Activated CD4-positive, alpha-beta T cell treated with anti-CD3 and anti-CD28 coated beads, Interleukin-2, amount 10 ng/mL, durations not matched to agents 24 days and 14 days (primary cell): ENCODE data around the gene GOLGA1. TPM values are rescaled to one million over a fixed set of nuclear protein-coding genes. Genes with fewer than 3 reads are reported as not detected.
"Not testable (repeated sequence)": the region's sequence is repeated elsewhere in the genome, so short reads cannot be mapped to it uniquely, and the experiment has no call there.

Experiments used
- DNase-seq: peaks from one replicate; pipeline ENCODE4 v3.0.0; 2022
- H3K27ac Mint-ChIP-seq: one replicate; pipeline ENCODE4 v1.8.0; 2022; ENCODE audit warnings: mild to moderate bottlenecking, mixed read lengths
- H3K27me3 Mint-ChIP-seq: one replicate; pipeline ENCODE4 v1.8.0; 2022; ENCODE audit warnings: mixed read lengths
- H3K36me3 Mint-ChIP-seq: one replicate; pipeline ENCODE4 v1.8.0; 2022; ENCODE audit warnings: low read depth, mild to moderate bottlenecking, mixed read lengths
- H3K4me1 Mint-ChIP-seq: one replicate; pipeline ENCODE4 v1.8.0; 2021; ENCODE audit warnings: mixed read lengths
- H3K4me3 Mint-ChIP-seq: one replicate; pipeline ENCODE4 v1.8.0; 2022; ENCODE audit warnings: mild to moderate bottlenecking, moderate library complexity, mixed read lengths
- H3K9me3 Mint-ChIP-seq: one replicate; pipeline ENCODE4 v1.8.0; 2021; ENCODE audit warnings: mixed read lengths
- intact Hi-C: fragments of 100-400 bp; cut with micrococcal nuclease; formaldehyde crosslinking; loops from one replicate; pipeline ENCODE4 v1.15.1; 2023
- total RNA-seq: library from RNA; stranded (reverse); gene quantifications from 2 replicates; pipeline ENCODE4 v1.2.3, GENCODE V29; 2022

The GOLGA1 gene
- total RNA-seq, 1 donor from 2014 or later, result 17.3 TPM

- H3K4me3 Mint-ChIP-seq, result no peak overlapping the region
- no peak for DNase-seq
- H3K36me3 Mint-ChIP-seq, result no peaks in the 10 kb centered on the region
- H3K27me3 Mint-ChIP-seq, result peaks cover 10% of the 10 kb centered on the region
- intact Hi-C loops, result no loop called here
- H3K4me1 Mint-ChIP-seq, result no peaks in the 10 kb centered on the region
- no peaks in the 10 kb centered on the region for H3K9me3 Mint-ChIP-seq
- no peak overlapping the region for H3K27ac Mint-ChIP-seq
Observed at GRCh38 chr9:124839612-124840299, 101.1 kb downstream of the GOLGA1 start.

- H3K36me3 Mint-ChIP-seq, DNase-seq, intact Hi-C loops, H3K4me3 Mint-ChIP-seq, H3K27ac Mint-ChIP-seq, H3K9me3 Mint-ChIP-seq, H3K4me1 Mint-ChIP-seq: not testable (repeated sequence)
- peaks cover 10% of the 10 kb centered on the region for H3K27me3 Mint-ChIP-seq
Observed at GRCh38 chr9:124838567-124839275, 102.2 kb downstream of the GOLGA1 start.

- H3K36me3 Mint-ChIP-seq, H3K27ac Mint-ChIP-seq, H3K9me3 Mint-ChIP-seq, H3K4me1 Mint-ChIP-seq, intact Hi-C loops, H3K4me3 Mint-ChIP-seq, DNase-seq: not testable (repeated sequence)
- H3K27me3 Mint-ChIP-seq, result peaks cover 10% of the 10 kb centered on the region
Observed at GRCh38 chr9:124838132-124838531, 102.8 kb downstream of the GOLGA1 start.

DNA sequence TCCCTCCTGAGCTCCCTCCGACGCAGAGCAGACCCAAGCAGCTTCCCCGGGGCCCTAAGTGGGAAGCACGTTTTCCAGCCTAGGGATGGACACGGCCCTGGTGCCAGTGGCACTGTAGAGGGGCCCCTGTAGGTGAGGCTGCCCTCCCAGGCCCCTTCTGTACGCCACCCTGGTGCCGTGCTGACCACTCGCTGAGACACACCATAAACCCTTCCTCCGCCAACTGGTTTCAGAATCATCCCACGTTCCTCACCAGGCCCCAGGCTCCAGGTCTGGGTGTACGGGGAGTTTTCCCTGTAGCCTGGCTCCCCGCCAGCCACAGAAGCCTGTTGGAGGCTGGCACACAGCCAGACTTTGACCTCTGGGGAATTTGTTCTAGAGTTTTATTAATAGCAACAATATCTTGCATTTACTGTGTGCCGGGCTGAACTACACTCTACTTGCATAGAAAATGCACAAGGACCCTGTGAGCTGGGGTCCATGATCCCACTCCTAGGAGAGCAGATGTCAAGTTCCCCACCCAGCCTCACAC is 105.8 kb downstream of the GOLGA1 start:
- Mint-ChIP-seq H3K9me3 (no peaks in the 10 kb centered on the region), H3K27me3 (peaks cover 10% of the 10 kb centered on the region), H3K27ac (no peak overlapping the region), H3K4me1 (no peaks in the 10 kb centered on the region), H3K4me3 (no peak overlapping the region), H3K36me3 (no peaks in the 10 kb centered on the region)
- intact Hi-C loops, result no loop called here
- no peak for DNase-seq

DNA sequence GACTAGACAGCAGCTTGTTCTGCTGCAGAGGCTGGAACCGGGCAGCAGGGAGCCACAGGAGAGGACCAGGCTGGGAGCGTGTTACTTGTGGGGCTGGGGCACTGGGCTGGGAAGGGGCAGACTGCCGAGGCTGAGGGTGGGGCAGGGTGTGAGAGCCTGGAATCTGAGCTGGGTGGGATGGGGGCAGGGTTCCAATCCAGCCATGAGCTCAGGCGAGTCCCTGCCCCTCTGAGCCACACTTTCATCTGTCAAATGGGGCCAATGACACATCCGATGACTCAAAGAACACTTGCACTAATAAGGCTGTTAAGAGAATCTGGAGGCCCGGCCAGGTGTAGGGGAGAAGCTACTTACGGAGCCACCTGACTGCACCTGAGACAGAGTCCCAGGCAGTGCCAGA is 106.3 kb downstream of the GOLGA1 start:
- no peaks in the 10 kb centered on the region for H3K36me3 Mint-ChIP-seq
- intact Hi-C loops, result no loop called here
- H3K4me1 Mint-ChIP-seq, result no peaks in the 10 kb centered on the region
- no peak overlapping the region for H3K27ac Mint-ChIP-seq
- DNase-seq, result no peak
- H3K9me3 Mint-ChIP-seq, result no peaks in the 10 kb centered on the region
- H3K27me3 Mint-ChIP-seq, result peaks cover 10% of the 10 kb centered on the region
- no peak overlapping the region for H3K4me3 Mint-ChIP-seq

DNA sequence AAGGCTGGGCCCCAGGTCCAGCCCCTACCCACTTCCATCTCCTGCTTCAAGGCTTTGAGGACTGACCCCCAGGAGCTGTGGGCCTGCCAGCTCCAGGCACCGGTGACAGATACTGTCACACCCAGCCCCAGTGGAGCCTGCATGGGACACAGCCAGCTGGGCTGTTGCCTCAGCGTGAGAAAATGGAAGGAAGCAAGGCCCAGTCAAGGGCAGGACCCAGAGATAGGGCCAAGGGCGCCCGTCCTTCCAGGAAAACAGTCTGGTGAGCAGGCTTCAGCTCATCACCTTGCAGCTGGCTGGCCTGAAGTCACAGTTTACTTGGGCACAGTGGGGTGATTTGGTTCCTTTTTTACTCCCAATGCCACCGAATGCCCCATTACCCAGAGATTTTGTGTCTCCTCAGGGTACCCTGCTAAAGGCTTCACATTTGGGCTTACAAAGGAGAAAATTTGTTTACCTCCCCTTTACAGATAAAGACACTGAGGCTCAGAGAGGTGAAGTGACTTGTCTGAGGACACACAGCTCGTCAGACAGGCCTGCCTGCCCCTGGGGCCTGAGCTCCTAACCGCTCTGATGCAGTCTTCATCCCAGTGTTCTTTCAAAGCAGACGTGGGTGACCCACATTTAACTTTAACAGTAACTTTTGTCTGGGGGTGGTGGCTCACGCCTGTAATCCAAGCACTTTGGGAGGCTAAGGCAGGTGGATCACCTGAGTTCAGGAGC is 109.1 kb downstream of the GOLGA1 start:
- Mint-ChIP-seq H3K4me1 (no peaks in the 10 kb centered on the region), H3K27me3 (peaks cover 3% of the 10 kb centered on the region), H3K9me3 (no peaks in the 10 kb centered on the region), H3K4me3 (no peak overlapping the region), H3K36me3 (no peaks in the 10 kb centered on the region), H3K27ac (no peak overlapping the region)
- intact Hi-C loops, result no loop called here
- no peak for DNase-seq

DNA sequence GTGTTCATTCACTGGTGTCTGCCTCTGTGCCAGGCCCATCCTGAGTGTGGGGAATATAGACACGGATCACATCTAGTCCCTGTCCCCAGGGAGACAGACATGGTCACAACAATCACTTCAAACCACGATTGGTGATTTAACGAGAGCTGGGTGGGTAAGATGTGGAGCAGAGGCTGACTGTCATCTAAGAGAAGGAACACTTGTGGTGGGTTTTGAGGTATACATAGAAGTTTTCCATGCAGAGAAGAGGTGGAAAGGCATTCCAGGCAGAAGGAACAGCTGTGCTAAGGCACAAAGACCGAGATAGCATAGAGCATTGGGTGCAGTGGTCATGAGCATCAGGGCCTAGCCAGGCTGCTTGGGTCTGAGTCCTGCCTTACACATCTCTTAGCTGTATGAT is 110.3 kb downstream of the GOLGA1 start:
- H3K4me3 Mint-ChIP-seq, result no peak overlapping the region
- intact Hi-C loops, result no loop called here
- no peaks in the 10 kb centered on the region for H3K4me1 Mint-ChIP-seq
- peaks cover 3% of the 10 kb centered on the region for H3K27me3 Mint-ChIP-seq
- H3K9me3 Mint-ChIP-seq, result no peaks in the 10 kb centered on the region
- H3K27ac Mint-ChIP-seq, result no peak overlapping the region
- no peaks in the 10 kb centered on the region for H3K36me3 Mint-ChIP-seq
- no peak for DNase-seq

- H3K36me3 Mint-ChIP-seq, result no peaks in the 10 kb centered on the region
- no peaks in the 10 kb centered on the region for H3K9me3 Mint-ChIP-seq
- H3K27me3 Mint-ChIP-seq, result peaks cover 7% of the 10 kb centered on the region
- intact Hi-C loops, result no loop called here
- no peaks in the 10 kb centered on the region for H3K4me1 Mint-ChIP-seq
- DNase-seq, result no peak
- no peak overlapping the region for H3K27ac Mint-ChIP-seq
- no peak overlapping the region for H3K4me3 Mint-ChIP-seq
Observed at GRCh38 chr9:124829334-124829669, 111.6 kb downstream of the GOLGA1 start.

DNA sequence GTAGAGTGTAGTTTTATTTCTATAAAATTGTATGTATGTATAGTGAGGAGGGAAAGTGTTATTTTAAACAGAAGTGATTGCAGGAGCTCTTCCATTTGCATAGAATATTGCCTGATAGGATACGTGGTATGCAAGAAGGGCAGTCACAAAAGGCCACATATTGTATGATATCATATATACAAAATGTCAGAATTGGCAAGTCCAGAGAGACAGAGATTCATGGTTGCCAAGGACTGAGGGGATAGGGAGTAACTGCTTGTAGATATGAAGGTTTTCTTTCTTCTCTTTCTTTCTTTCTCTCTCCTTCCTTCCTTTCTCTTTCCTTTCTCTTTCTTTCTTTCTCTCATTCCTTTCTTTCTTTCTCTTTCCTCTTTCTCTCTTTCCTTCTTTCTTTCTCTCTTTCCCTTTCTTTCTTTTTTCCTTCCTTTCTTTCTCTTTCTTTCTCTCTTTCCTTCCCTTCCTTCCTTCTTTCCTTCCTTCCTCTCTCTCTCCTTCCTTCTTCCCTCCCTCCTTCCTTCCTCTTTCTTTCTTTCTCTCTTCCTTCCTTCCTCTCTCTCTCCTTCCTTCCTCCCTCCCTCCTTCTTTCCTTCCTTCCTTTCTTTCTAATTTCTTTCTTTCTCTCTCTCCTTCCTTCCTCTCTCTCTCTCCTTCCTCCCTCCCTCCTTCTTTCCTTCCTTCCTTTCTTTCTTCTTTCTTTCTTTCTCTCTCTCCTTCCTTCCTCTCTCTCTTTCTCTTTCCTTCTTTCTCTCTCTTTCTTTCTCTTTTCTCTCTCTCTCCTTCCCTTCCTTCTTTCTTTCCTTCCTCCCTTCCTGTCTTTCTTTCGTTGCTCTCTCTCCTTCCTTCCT is 112.2 kb downstream of the GOLGA1 start:
- Mint-ChIP-seq H3K4me3 (no peak overlapping the region), H3K9me3 (no peaks in the 10 kb centered on the region), H3K27ac (no peak overlapping the region), H3K4me1 (no peaks in the 10 kb centered on the region), H3K36me3 (no peaks in the 10 kb centered on the region), H3K27me3 (peaks cover 8% of the 10 kb centered on the region)
- intact Hi-C loops, result no loop called here
- DNase-seq, result no peak

Other genes starting within 250 kb of the GOLGA1 start
- gene NR6A1, start 169.8 kb downstream of the GOLGA1 start, total RNA-seq, result 2.3 and 2.7 TPM in 2 replicates
- gene OLFML2A, start 163.9 kb downstream of the GOLGA1 start, total RNA-seq, result not detected in 2 replicates
- gene WDR38, start 87.6 kb downstream of the GOLGA1 start, total RNA-seq, result not detected in 2 replicates
- gene RPL35, start 79.1 kb downstream of the GOLGA1 start, total RNA-seq, result 1,878 and 1,905 TPM in 2 replicates
- 99.8 and 103 TPM in 2 replicates for gene ARPC5L, start 79.0 kb downstream of the GOLGA1 start, total RNA-seq
- gene SCAI, start 202.4 kb upstream of the GOLGA1 start, total RNA-seq, result 11.0 and 13.4 TPM in 2 replicates
- gene PPP6C, start 248.7 kb upstream of the GOLGA1 start, total RNA-seq, result 48.1 and 52.5 TPM in 2 replicates